HEK293 (cell line): ENCODE measurements around the gene GNL2.

ENCODE experiments used
- CTCF ChIA-PET: fragments of 350-600 bp; formaldehyde crosslinking; extraction: SDS; loops from one replicate; lab custom pipeline; 2021; ENCODE audit warnings: antibody characterized with exemption; lab: Yijun Ruan, JAX
- POLR2A ChIA-PET: fragments of 300-600 bp; formaldehyde crosslinking; extraction: SDS; loops from one replicate; lab custom pipeline; 2020; ENCODE audit warnings: antibody characterized with exemption, inconsistent platforms; lab: Yijun Ruan, JAX
- H3K27ac ChIP-seq: fragments of 200-500 bp; sonication (Bioruptor generic); 2 replicates; pipeline ENCODE4 v1.5.1; 2014; ENCODE audit warnings: low read depth, low read length, control low read depth, inconsistent platforms; ENCODE audit errors: extremely low read depth
- H3K36me3 ChIP-seq, 2 experiments: fragments of 200-500 bp in 1 of 2; sonication (Bioruptor generic) in 1 of 2; 1 replicate in 1 of 2; 2 replicates in 1 of 2; pipeline ENCODE4 v1.5.1; 2014 to 2017; ENCODE audit warnings: inconsistent platforms in 2 of 2, low read length in 2 of 2; ENCODE audit not compliant: control insufficient read depth in 2 of 2, insufficient read depth in 1 of 2
- H3K4me1 ChIP-seq: fragments of 200-500 bp; sonication (Bioruptor generic); 2 replicates; pipeline ENCODE4 v1.5.1; 2014; ENCODE audit warnings: mild to moderate bottlenecking, low read length, inconsistent platforms; ENCODE audit not compliant: control insufficient read depth, insufficient read depth
- H3K4me3 ChIP-seq: 2 replicates; pipeline ENCODE4 v1.5.1; 2011; ENCODE audit warnings: low read depth, mild to moderate bottlenecking, control low read depth, low read length, moderate library complexity
- H3K9me3 ChIP-seq: fragments of 200-500 bp; sonication (Bioruptor generic); 2 replicates; pipeline ENCODE4 v1.5.1; 2014; ENCODE audit warnings: low read depth, low read length, inconsistent platforms; ENCODE audit not compliant: control insufficient read depth, insufficient read depth
- TRIM28 ChIP-seq: IDR thresholded peaks from 2 replicates; pipeline ENCODE4 v1.6.1; 2011; ENCODE audit warnings: low read length, control low read depth, borderline replicate concordance
- WT1 ChIP-seq: fragments of 450-650 bp; formaldehyde crosslinking; IDR thresholded peaks from 2 replicates; pipeline ENCODE4 v1.5.1; 2016; ENCODE audit warnings: missing biosample characterization, missing genetic modification characterization
- ZBTB48 ChIP-seq: fragments of 450-650 bp; formaldehyde crosslinking; IDR thresholded peaks from 2 replicates; pipeline ENCODE4 v1.5.1; 2016; ENCODE audit warnings: missing biosample characterization, missing genetic modification characterization
- ZFP41 ChIP-seq: fragments of 450-650 bp; formaldehyde crosslinking; IDR thresholded peaks from 2 replicates; pipeline ENCODE4 v1.5.1; 2016; ENCODE audit warnings: missing biosample characterization, missing genetic modification characterization, borderline replicate concordance
- ZNF112 ChIP-seq: fragments of 450-650 bp; formaldehyde crosslinking; IDR thresholded peaks from 2 replicates; pipeline ENCODE4 v1.5.0; 2017; ENCODE audit warnings: missing biosample characterization, missing genetic modification characterization
- ZNF214 ChIP-seq: fragments of 450-650 bp; formaldehyde crosslinking; IDR thresholded peaks from 2 replicates; pipeline ENCODE4 v1.5.1; 2017; ENCODE audit warnings: missing biosample characterization, mild to moderate bottlenecking, missing genetic modification characterization, borderline replicate concordance
- ZNF335 ChIP-seq: fragments of 450-650 bp; formaldehyde crosslinking; conservative IDR thresholded peaks from 2 replicates; pipeline ENCODE4 v1.5.1; 2016; ENCODE audit warnings: missing biosample characterization, missing genetic modification characterization
- ZNF341 ChIP-seq: fragments of 450-650 bp; formaldehyde crosslinking; IDR thresholded peaks from 2 replicates; pipeline ENCODE4; 2016; ENCODE audit warnings: low read depth, missing biosample characterization, missing genetic modification characterization
- ZNF416 ChIP-seq: fragments of 450-650 bp; formaldehyde crosslinking; IDR thresholded peaks from 2 replicates; pipeline ENCODE4 v1.5.1; 2016; ENCODE audit warnings: missing biosample characterization, missing genetic modification characterization
- ZNF510 ChIP-seq: fragments of 450-650 bp; formaldehyde crosslinking; IDR thresholded peaks from 2 replicates; pipeline ENCODE4 v1.5.1; 2018; ENCODE audit warnings: mild to moderate bottlenecking, missing genetic modification characterization, missing biosample characterization; ENCODE audit not compliant: insufficient replicate concordance
- ZNF555 ChIP-seq: fragments of 450-650 bp; formaldehyde crosslinking; conservative IDR thresholded peaks from 2 replicates; pipeline ENCODE4 v1.5.1; 2017; ENCODE audit warnings: missing biosample characterization, mild to moderate bottlenecking, missing genetic modification characterization, inconsistent platforms
- ZNF561 ChIP-seq: fragments of 450-650 bp; IDR thresholded peaks from 2 replicates; pipeline ENCODE4 v1.5.1; 2018; ENCODE audit warnings: missing biosample characterization, missing genetic modification characterization, borderline replicate concordance
- ZNF585B ChIP-seq: fragments of 450-650 bp; formaldehyde crosslinking; IDR thresholded peaks from 2 replicates; pipeline ENCODE4 v1.5.1; 2016; ENCODE audit warnings: missing biosample characterization, missing genetic modification characterization
- ZNF624 ChIP-seq: fragments of 450-650 bp; formaldehyde crosslinking; IDR thresholded peaks from 2 replicates; pipeline ENCODE4 v1.5.1; 2017; ENCODE audit warnings: missing biosample characterization, missing genetic modification characterization
- ZNF626 ChIP-seq: fragments of 450-650 bp; sonication (Bioruptor Pico); formaldehyde crosslinking; IDR thresholded peaks from 2 replicates; pipeline ENCODE4 v1.5.1; 2018; ENCODE audit warnings: missing biosample characterization, missing genetic modification characterization, inconsistent platforms
- ZNF654 ChIP-seq: fragments of 450-650 bp; formaldehyde crosslinking; IDR thresholded peaks from 2 replicates; pipeline ENCODE4 v1.5.1; 2016; ENCODE audit warnings: low read depth, missing biosample characterization, missing genetic modification characterization
- TF ChIP-seq, protein P1 (sequence below): fragments of 450-650 bp; formaldehyde crosslinking; conservative IDR thresholded peaks from 2 replicates; pipeline ENCODE4 v1.5.1; 2016; ENCODE audit warnings: low read depth, missing biosample characterization, missing genetic modification characterization
- TF ChIP-seq, protein P2 (sequence below): fragments of 450-650 bp; formaldehyde crosslinking; IDR thresholded peaks from 2 replicates; pipeline ENCODE4 v1.5.1; 2016; ENCODE audit warnings: missing biosample characterization, missing genetic modification characterization, low read depth
- TF ChIP-seq, protein P3 (sequence below): fragments of 450-650 bp; formaldehyde crosslinking; IDR thresholded peaks from 2 replicates; pipeline ENCODE4 v1.5.1; 2016; ENCODE audit warnings: missing biosample characterization, missing genetic modification characterization

The GNL2 gene

DNA sequence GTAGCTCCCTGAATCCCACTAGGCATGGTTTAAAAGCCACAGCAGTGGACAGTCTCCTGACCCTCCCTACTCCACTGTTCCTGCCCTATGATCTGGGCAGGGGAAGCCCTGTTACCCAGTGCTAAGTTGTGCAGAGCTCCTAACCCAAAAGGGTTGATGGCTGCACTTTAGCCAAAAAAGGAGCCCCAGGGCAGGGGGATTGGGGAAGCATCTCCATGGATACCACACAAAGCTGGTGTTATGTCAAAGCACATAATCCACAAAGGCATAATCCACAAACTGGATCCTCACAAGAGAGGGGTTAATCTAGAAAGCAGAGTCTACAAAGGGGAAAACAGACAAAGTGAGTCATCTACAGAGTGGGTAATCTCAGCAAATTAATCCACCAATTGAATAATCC lies 33.3 kb upstream of the GNL2 start:
- Histone ChIP-seq H3K4me3 (no peak overlapping the region), H3K4me1 (no peaks in the 10 kb centered on the region), H3K36me3 (no peaks in the 10 kb centered on the region), H3K27ac (no peak overlapping the region), H3K9me3 (no peaks in the 10 kb centered on the region)
- POLR2A ChIA-PET, result no interaction called here
- no peak for TF ChIP-seq ZNF626
- no peak for TF ChIP-seq ZNF654 (tag by site-specific recombination)
- no peak for TF ChIP-seq ZFP41 (tag by site-specific recombination)
- TF ChIP-seq ZNF555 (tag by site-specific recombination), result no peak
- CTCF ChIA-PET, result interaction anchor here (0.5 to 1.5 kb wide), 5 partner anchors 9 to 1011 kb away, joined by 3 to 5 read pairs (median 3); no protein-coding TSS in a partner anchor

DNA sequence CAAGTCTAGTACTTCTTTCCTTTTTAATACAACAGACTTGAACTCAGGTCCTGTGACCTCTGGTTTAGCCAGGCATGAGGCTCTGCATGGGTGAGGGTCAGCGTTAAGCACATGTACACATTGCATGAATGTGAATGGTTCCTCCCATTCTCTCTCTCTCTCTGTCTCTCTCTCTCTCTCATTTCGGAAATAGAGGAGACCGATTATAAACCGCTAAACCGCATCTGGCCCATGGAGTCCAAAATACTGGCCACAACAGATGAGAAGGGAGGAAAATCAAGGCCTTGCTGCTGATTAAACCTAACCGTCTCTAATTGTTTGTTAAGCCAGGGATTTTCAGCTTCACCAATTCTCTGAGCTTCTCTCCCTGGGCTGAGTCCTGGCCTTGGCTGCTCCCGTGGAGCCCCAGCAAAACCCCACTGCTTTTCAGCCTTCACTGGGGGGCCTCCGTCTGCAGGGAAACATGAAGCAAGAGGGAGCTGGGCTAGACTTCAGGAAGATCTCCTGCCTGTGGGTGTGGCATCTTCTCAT lies 32.4 kb upstream of the GNL2 start:
- no peaks in the 10 kb centered on the region for H3K36me3 ChIP-seq
- POLR2A ChIA-PET, result interaction anchor here (0.5 kb wide), 1 partner anchor 298 kb away, joined by 3 read pairs; no protein-coding TSS in a partner anchor
- H3K9me3 ChIP-seq, result no peaks in the 10 kb centered on the region
- H3K4me3 ChIP-seq, result no peak overlapping the region
- no peak for TF ChIP-seq ZNF341 (tag by site-specific recombination)
- TF ChIP-seq ZNF416 (tag by site-specific recombination), result no peak
- TF ChIP-seq TRIM28, result no peak
- TF ChIP-seq ZNF335, result no peak
- TF ChIP-seq ZBTB48, result no peak
- TF ChIP-seq ZNF585B (tag by site-specific recombination), result no peak
- TF ChIP-seq ZNF214, result no peak
- TF ChIP-seq ZNF112 (tag by site-specific recombination), result no peak
- TF ChIP-seq, protein P1, sequence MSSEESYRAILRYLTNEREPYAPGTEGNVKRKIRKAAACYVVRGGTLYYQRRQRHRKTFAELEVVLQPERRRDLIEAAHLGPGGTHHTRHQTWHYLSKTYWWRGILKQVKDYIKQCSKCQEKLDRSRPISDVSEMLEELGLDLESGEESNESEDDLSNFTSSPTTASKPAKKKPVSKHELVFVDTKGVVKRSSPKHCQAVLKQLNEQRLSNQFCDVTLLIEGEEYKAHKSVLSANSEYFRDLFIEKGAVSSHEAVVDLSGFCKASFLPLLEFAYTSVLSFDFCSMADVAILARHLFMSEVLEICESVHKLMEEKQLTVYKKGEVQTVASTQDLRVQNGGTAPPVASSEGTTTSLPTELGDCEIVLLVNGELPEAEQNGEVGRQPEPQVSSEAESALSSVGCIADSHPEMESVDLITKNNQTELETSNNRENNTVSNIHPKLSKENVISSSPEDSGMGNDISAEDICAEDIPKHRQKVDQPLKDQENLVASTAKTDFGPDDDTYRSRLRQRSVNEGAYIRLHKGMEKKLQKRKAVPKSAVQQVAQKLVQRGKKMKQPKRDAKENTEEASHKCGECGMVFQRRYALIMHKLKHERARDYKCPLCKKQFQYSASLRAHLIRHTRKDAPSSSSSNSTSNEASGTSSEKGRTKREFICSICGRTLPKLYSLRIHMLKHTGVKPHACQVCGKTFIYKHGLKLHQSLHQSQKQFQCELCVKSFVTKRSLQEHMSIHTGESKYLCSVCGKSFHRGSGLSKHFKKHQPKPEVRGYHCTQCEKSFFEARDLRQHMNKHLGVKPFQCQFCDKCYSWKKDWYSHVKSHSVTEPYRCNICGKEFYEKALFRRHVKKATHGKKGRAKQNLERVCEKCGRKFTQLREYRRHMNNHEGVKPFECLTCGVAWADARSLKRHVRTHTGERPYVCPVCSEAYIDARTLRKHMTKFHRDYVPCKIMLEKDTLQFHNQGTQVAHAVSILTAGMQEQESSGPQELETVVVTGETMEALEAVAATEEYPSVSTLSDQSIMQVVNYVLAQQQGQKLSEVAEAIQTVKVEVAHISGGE (tag by site-specific recombination), result no peak
- no peak for TF ChIP-seq ZNF624 (tag by site-specific recombination)
- TF ChIP-seq ZNF561 (tag by site-specific recombination), result no peak
- TF ChIP-seq ZNF510 (tag by site-specific recombination), result no peak
- TF ChIP-seq, all 188 proteins: peak for 0
- H3K27ac ChIP-seq, result no peak overlapping the region
- H3K4me1 ChIP-seq, result no peaks in the 10 kb centered on the region
- CTCF ChIA-PET, result interaction anchor here (0.9 to 1.3 kb wide), 2 partner anchors 28 to 174 kb away, joined by 3 to 4 read pairs; no protein-coding TSS in a partner anchor

DNA sequence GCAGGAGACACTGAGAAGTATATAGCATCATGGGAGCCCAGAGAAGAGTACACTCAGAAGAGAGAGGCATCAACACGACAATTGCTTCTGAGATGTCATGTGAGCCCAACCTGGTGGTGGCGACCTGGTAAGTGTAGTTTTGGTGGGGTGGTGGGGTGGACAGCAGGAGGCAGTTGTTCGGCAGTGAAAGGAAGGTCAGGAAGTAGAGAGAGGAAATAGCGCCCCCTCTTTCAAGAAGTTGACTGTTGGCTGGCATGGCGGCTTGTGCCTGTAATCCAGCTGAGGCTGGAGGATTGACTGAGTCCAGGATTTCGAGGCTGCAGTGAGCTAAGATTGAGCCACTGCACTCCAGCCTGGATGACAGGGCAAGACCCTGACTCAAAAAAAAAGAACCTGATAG lies 26.4 kb upstream of the GNL2 start:
- no peaks in the 10 kb centered on the region for H3K9me3 ChIP-seq

More for the DNA sequence above, 26.4 kb upstream of the GNL2 start:
- ChIA-PET CTCF (interaction anchor here (0.6 to 3.1 kb wide), 9 partner anchors 8 to 204 kb away, joined by 3 to 13 read pairs (median 3); no protein-coding TSS in a partner anchor), POLR2A (interaction anchor here (0.6 kb wide), 1 partner anchor 1144 kb away, joined by 3 read pairs; no protein-coding TSS in a partner anchor)
- no peaks in the 10 kb centered on the region for H3K36me3 ChIP-seq
- no peak for TF ChIP-seq WT1 (tag by site-specific recombination)
- TF ChIP-seq, protein P2, sequence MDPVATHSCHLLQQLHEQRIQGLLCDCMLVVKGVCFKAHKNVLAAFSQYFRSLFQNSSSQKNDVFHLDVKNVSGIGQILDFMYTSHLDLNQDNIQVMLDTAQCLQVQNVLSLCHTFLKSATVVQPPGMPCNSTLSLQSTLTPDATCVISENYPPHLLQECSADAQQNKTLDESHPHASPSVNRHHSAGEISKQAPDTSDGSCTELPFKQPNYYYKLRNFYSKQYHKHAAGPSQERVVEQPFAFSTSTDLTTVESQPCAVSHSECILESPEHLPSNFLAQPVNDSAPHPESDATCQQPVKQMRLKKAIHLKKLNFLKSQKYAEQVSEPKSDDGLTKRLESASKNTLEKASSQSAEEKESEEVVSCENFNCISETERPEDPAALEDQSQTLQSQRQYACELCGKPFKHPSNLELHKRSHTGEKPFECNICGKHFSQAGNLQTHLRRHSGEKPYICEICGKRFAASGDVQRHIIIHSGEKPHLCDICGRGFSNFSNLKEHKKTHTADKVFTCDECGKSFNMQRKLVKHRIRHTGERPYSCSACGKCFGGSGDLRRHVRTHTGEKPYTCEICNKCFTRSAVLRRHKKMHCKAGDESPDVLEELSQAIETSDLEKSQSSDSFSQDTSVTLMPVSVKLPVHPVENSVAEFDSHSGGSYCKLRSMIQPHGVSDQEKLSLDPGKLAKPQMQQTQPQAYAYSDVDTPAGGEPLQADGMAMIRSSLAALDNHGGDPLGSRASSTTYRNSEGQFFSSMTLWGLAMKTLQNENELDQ (tag by site-specific recombination), result no peak
- TF ChIP-seq, protein P3, sequence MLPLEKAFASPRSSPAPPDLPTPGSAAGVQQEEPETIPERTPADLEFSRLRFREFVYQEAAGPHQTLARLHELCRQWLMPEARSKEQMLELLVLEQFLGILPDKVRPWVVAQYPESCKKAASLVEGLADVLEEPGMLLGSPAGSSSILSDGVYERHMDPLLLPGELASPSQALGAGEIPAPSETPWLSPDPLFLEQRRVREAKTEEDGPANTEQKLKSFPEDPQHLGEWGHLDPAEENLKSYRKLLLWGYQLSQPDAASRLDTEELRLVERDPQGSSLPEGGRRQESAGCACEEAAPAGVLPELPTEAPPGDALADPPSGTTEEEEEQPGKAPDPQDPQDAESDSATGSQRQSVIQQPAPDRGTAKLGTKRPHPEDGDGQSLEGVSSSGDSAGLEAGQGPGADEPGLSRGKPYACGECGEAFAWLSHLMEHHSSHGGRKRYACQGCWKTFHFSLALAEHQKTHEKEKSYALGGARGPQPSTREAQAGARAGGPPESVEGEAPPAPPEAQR (tag by site-specific recombination), result no peak
- no peaks in the 10 kb centered on the region for H3K4me1 ChIP-seq
- H3K4me3 ChIP-seq, result no peak overlapping the region
- no peak overlapping the region for H3K27ac ChIP-seq
